ENCODE measurements around the gene TMEM18. TPM values are rescaled to one million over a fixed set of nuclear protein-coding genes. Genes with fewer than 3 reads are reported as not detected.

TMEM18 gene
- total and polyA plus RNA-seq, 2 of the 4 experiments (the other 2 are of a cell fraction), result 15.2 to 30.2 TPM

- H3K14ac ChIP-seq (replicated peaks; ENCODE audit: low read depth, low read length), result no peak overlapping the region
- peaks cover 5% of the 10 kb centered on the region for H3K4me1 ChIP-seq (ENCODE audit: control insufficient read depth, insufficient read depth, low read length)
- H2BK20ac ChIP-seq (ENCODE audit: low read depth, low read length), result no peak overlapping the region
- no peak overlapping the region for H2BK15ac ChIP-seq (ENCODE audit: low read depth, low read length)
- in situ Hi-C loops (cut with MboI; ENCODE audit: low sequenced_read_pairs) (no loop called here), dilution Hi-C loops (cut with HindIII; ENCODE audit: low sequenced_read_pairs, unreplicated experiment) (no loop called here), intact Hi-C loops (cut with micrococcal nuclease) (loop anchor here (10.0 kb wide), 1 partner anchor 362 kb away; no protein-coding TSS in a partner anchor)
- no peak overlapping the region for H3K27ac ChIP-seq (ENCODE audit: insufficient read depth, low read length)
- H3K23ac ChIP-seq (ENCODE audit: low read depth, low read length), result no peak overlapping the region
- no peak overlapping the region for H2BK120ac ChIP-seq (ENCODE audit: low read depth, low read length)
- no peaks in the 10 kb centered on the region for H3K36me3 ChIP-seq (ENCODE audit: control insufficient read depth, insufficient read depth, low read length)
- H3K4ac ChIP-seq (ENCODE audit: low read depth, low read length), result no peak overlapping the region
- DNase-seq, result no peak
- no peak overlapping the region for H2BK5ac ChIP-seq (ENCODE audit: low read depth, low read length, poor library complexity, severe bottlenecking)
- no peak overlapping the region for H3K18ac ChIP-seq (ENCODE audit: low read depth, low read length)
- H4K5ac ChIP-seq (ENCODE audit: low read depth, low read length), result no peak overlapping the region
- H3K4me2 ChIP-seq (ENCODE audit: low read depth, low read length), result no peak overlapping the region
- POLR2A ChIA-PET (ENCODE audit: unreplicated experiment), result no interaction called here
- H2AFZ ChIP-seq (replicated peaks; ENCODE audit: low read length, poor library complexity), result no peak overlapping the region
- no peak for TF ChIP-seq MXI1 (IDR thresholded peaks at IDR 0.05; ENCODE audit: borderline replicate concordance, low read depth, low read length)
- TF ChIP-seq SMC3 (IDR thresholded peaks at IDR 0.05; ENCODE audit: low read depth, low read length), result no peak
- no peak for TF ChIP-seq CTCF (conservative IDR thresholded peaks at IDR 0.05; ENCODE audit: low read depth, low read length)
- TF ChIP-seq POLR2A (IDR thresholded peaks at IDR 0.05; ENCODE audit: low read depth, low read length), result no peak
- TF ChIP-seq MAZ (IDR thresholded peaks at IDR 0.05; ENCODE audit: borderline replicate concordance, low read depth, low read length), result no peak
- TF ChIP-seq CEBPB (IDR thresholded peaks at IDR 0.05; ENCODE audit: low read depth, low read length), result no peak
- TF ChIP-seq BHLHE40 (IDR thresholded peaks at IDR 0.05; ENCODE audit: low read depth, low read length), result no peak
- no peak for TF ChIP-seq RAD21 (IDR thresholded peaks at IDR 0.05; ENCODE audit: low read length)
- TF ChIP-seq NFE2L2 (IDR thresholded peaks at IDR 0.05; ENCODE audit: low read depth, low read length), result no peak
- no peak for TF ChIP-seq CHD1 (IDR thresholded peaks at IDR 0.05; ENCODE audit: low read depth, low read length)
- TF ChIP-seq, protein P1, sequence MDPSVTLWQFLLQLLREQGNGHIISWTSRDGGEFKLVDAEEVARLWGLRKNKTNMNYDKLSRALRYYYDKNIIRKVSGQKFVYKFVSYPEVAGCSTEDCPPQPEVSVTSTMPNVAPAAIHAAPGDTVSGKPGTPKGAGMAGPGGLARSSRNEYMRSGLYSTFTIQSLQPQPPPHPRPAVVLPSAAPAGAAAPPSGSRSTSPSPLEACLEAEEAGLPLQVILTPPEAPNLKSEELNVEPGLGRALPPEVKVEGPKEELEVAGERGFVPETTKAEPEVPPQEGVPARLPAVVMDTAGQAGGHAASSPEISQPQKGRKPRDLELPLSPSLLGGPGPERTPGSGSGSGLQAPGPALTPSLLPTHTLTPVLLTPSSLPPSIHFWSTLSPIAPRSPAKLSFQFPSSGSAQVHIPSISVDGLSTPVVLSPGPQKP (IDR thresholded peaks at IDR 0.05; ENCODE audit: borderline replicate concordance, low read depth, low read length), result no peak
- no peak for TF ChIP-seq RCOR1 (IDR thresholded peaks at IDR 0.05; ENCODE audit: insufficient replicate concordance, low read length)
- no peak for TF ChIP-seq USF2 (IDR thresholded peaks at IDR 0.05; ENCODE audit: low read depth, low read length)
- no peak for TF ChIP-seq RFX5 (IDR thresholded peaks at IDR 0.05; ENCODE audit: low read depth, low read length)
- TF ChIP-seq FOS (IDR thresholded peaks at IDR 0.05; ENCODE audit: low read depth, low read length), result no peak
- TF ChIP-seq MAFK (IDR thresholded peaks at IDR 0.05; ENCODE audit: low read depth, low read length), result no peak
- H4K8ac ChIP-seq (ENCODE audit: low read depth in 2 of 2, low read length in 2 of 2), result no peak overlapping the region
- H3K4me3 ChIP-seq (ENCODE audit: insufficient read depth, low read depth, low read length), result no peak overlapping the region
- H3K9ac ChIP-seq (ENCODE audit: low read depth, low read length), result no peak overlapping the region
- no peak overlapping the region for H4K91ac ChIP-seq (ENCODE audit: insufficient read depth, low read depth, low read length)
- H3K79me1 ChIP-seq (ENCODE audit: low read depth in 1 of 2, low read length in 2 of 2), result no peaks in the 10 kb centered on the region
- H2AK9ac ChIP-seq (replicated peaks; ENCODE audit: low read depth, low read length, poor library complexity), result no peak overlapping the region
- no TSS peak for BruUV-seq (replicated peaks)
- no peak overlapping the region; the same call in 1 of the 2 replicates for H2AK5ac ChIP-seq (ENCODE audit: low read depth, low read length)
- CTCF ChIA-PET, result no interaction called here
- 88% methylated on average over 3 of the region's 8 CpGs; no CpG with 5 or more reads in 1 of the 2 experiments for WGBS, 2 experiments (ENCODE audit: extremely low coverage in 2 of 2, insufficient read length in 1 of 2)
- no peak overlapping the region for H3K56ac ChIP-seq (ENCODE audit: extremely low read depth, insufficient read depth, low read length)
- H4K20me1 ChIP-seq (ENCODE audit: insufficient read depth, low read length), result no peaks in the 10 kb centered on the region
- no peaks in the 10 kb centered on the region for H3K9me1 ChIP-seq (ENCODE audit: insufficient read depth, low read length)
- H3K27me3 ChIP-seq (ENCODE audit: control insufficient read depth, insufficient read depth, low read length), result no peaks in the 10 kb centered on the region
- no peaks in the 10 kb centered on the region for H3K9me3 ChIP-seq (ENCODE audit: control insufficient read depth, insufficient read depth, low read length)
- ATAC-seq (ENCODE audit: low read depth), result no peak
These were observed 15.6 kb upstream of the TMEM18 start for GRCh38 chr2:692767-693166.

All from IMR-90 (cell line).